ENCODE data around the gene INTS12. TPM values are rescaled to one million over a fixed set of nuclear protein-coding genes. Genes with fewer than 3 reads are reported as not detected.
A peak's percentile ranks its signal among the peaks of the same experiment; 100 is the strongest.

INTS12 gene
- total and polyA plus RNA-seq, 2 experiments from 2014 or later = 12.6 to 15.3 TPM

GRCh38 chr4:105707782-105708180 lies 708 bp downstream of the INTS12 start:
- no peaks in the 10 kb centered on the region for H3F3A ChIP-seq (replicated peaks; ENCODE audit: low read depth)
- Mint-ChIP-seq H3K4me1 (peaks cover 13% of the 10 kb centered on the region), H3K27me3 (ENCODE audit: insufficient read depth, low read depth, poor library complexity) (no peaks in the 10 kb centered on the region), H3K27ac (peak overlapping the region; percentile 96), H3K4me3 (peak overlapping the region; percentile 89), H3K36me3 (ENCODE audit: low read depth) (no peaks in the 10 kb centered on the region), H3K9me3 (no peaks in the 10 kb centered on the region)
- TF ChIP-seq, protein P1, sequence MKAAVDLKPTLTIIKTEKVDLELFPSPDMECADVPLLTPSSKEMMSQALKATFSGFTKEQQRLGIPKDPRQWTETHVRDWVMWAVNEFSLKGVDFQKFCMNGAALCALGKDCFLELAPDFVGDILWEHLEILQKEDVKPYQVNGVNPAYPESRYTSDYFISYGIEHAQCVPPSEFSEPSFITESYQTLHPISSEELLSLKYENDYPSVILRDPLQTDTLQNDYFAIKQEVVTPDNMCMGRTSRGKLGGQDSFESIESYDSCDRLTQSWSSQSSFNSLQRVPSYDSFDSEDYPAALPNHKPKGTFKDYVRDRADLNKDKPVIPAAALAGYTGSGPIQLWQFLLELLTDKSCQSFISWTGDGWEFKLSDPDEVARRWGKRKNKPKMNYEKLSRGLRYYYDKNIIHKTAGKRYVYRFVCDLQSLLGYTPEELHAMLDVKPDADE (IDR thresholded peaks at IDR 0.05) = no peak
- no peak for TF ChIP-seq JUNB (IDR thresholded peaks at IDR 0.05; ENCODE audit: unreplicated experiment)
- peaks cover 55% of the 10 kb centered on the region for H3K79me2 ChIP-seq (replicated peaks; ENCODE audit: insufficient read depth)
- H3K27ac ChIP-seq (ENCODE audit: low read depth) = 0 out of 2 replicates have a peak overlapping the region, but pooled peaks have one; percentile 57
- no peaks in the 10 kb centered on the region for H3K36me3 ChIP-seq (ENCODE audit: insufficient read depth)
- H3K27me3 ChIP-seq (ENCODE audit: insufficient read depth) = no peaks in the 10 kb centered on the region
- no peaks in the 10 kb centered on the region for H4K20me1 ChIP-seq (replicated peaks; ENCODE audit: insufficient read depth)
- no peaks in the 10 kb centered on the region for H3K9me2 ChIP-seq (ENCODE audit: insufficient read depth)
- no peak for DNase-seq (ENCODE audit: low spot score)
- H3K4me3 ChIP-seq = peak overlapping the region; percentile 71
- H3K4me1 ChIP-seq (ENCODE audit: insufficient read depth) = peaks cover 15% of the 10 kb centered on the region; the same call in 1 of the 2 replicates
- no peak for ATAC-seq
- peak overlapping the region; percentile 82 for H3K4me2 ChIP-seq
- H2AFZ ChIP-seq = peak overlapping the region; percentile 95; the same call in 1 of the 2 replicates

DNA sequence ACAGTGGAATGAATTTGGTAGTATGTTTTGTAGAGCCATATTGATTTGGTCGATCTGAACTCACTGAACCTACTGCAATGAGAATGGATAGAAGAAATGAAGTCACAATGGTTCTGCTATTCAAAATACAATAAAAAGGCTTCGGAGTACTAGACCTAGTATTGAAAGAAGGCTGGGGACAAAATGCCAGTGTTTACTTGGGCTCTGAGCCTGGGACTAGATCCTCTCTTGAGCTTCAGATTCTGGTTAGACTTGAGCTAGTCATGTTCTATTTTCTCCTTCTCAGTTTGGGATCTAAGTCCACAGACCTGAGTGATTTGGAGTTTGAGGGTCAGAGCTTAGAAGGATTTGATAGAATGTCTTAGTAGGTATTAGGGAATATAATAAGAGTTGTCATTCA lies 9.9 kb downstream of the INTS12 start:
- H4K20me1 ChIP-seq (replicated peaks; ENCODE audit: insufficient read depth) = no peaks in the 10 kb centered on the region; the same call in 1 of the 2 replicates
- DNase-seq (ENCODE audit: low spot score) = no peak
- H3F3A ChIP-seq (replicated peaks; ENCODE audit: low read depth) = no peaks in the 10 kb centered on the region
- no peak overlapping the region for H2AFZ ChIP-seq
- H3K79me2 ChIP-seq (replicated peaks; ENCODE audit: insufficient read depth) = no peaks in the 10 kb centered on the region; the same call in 1 of the 2 replicates
- Mint-ChIP-seq H3K4me3 (no peak overlapping the region), H3K27ac (no peak overlapping the region), H3K36me3 (ENCODE audit: low read depth) (peaks cover 10% of the 10 kb centered on the region; the same call in 2 of the 3 replicates), H3K4me1 (0 out of 3 replicates have a peak, but pooled peaks cover 3% of the 10 kb centered on the region), H3K9me3 (no peaks in the 10 kb centered on the region), H3K27me3 (ENCODE audit: insufficient read depth, low read depth, poor library complexity) (no peaks in the 10 kb centered on the region)
- H3K4me1 ChIP-seq (ENCODE audit: insufficient read depth) = no peaks in the 10 kb centered on the region
- no peaks in the 10 kb centered on the region for H3K9me2 ChIP-seq (ENCODE audit: insufficient read depth)
- H3K4me3 ChIP-seq = no peak overlapping the region
- no peaks in the 10 kb centered on the region for H3K27me3 ChIP-seq (ENCODE audit: insufficient read depth)
- H3K27ac ChIP-seq (ENCODE audit: low read depth) = no peak overlapping the region
- no peak for ATAC-seq
- H3K4me2 ChIP-seq = no peak overlapping the region
- H3K36me3 ChIP-seq (ENCODE audit: insufficient read depth) = no peaks in the 10 kb centered on the region
- TF ChIP-seq ZNF114 (CRISPR knock-in tag; IDR thresholded peaks at IDR 0.05) = no peak
- no peak for TF ChIP-seq CREB1 (CRISPR knock-in tag; IDR thresholded peaks at IDR 0.05; ENCODE audit: low read depth)
- TF ChIP-seq ZNF462 (CRISPR knock-in tag; IDR thresholded peaks at IDR 0.05) = no peak
- TF ChIP-seq CTCF (conservative IDR thresholded peaks at IDR 0.05; ENCODE audit: low read depth in 2 of 2) = no peak
- TF ChIP-seq JUNB (IDR thresholded peaks at IDR 0.05; ENCODE audit: unreplicated experiment) = no peak
- TF ChIP-seq, protein P1 (IDR thresholded peaks at IDR 0.05) = no peak
- no peak for TF ChIP-seq NANOG (IDR thresholded peaks at IDR 0.05; ENCODE audit: borderline replicate concordance)
- TF ChIP-seq EZH2 (IDR thresholded peaks at IDR 0.05; ENCODE audit: low read depth, unreplicated experiment) = no peak
- no peak for TF ChIP-seq STAT1 (IDR thresholded peaks at IDR 0.05; ENCODE audit: unreplicated experiment)
- no peak for TF ChIP-seq ZNF331 (CRISPR knock-in tag; IDR thresholded peaks at IDR 0.05; ENCODE audit: low read depth)
- TF ChIP-seq EZH2phosphoT487 (IDR thresholded peaks at IDR 0.05; ENCODE audit: unreplicated experiment) = no peak

All from GM23338 (cell line).